C4-2B (cell line): ENCODE results near the gene BHLHA15.

Experiments
- ZFX ChIP-seq: fragments of 450-650 bp; IDR thresholded peaks from 2 replicates; pipeline ENCODE4 v1.6.1; 2017
- TF ChIP-seq, protein P1 (sequence below): fragments of 450-650 bp; conservative IDR thresholded peaks from 2 replicates; pipeline ENCODE4 v1.5.1; 2017; ENCODE audit warnings: mild to moderate bottlenecking

DNA sequence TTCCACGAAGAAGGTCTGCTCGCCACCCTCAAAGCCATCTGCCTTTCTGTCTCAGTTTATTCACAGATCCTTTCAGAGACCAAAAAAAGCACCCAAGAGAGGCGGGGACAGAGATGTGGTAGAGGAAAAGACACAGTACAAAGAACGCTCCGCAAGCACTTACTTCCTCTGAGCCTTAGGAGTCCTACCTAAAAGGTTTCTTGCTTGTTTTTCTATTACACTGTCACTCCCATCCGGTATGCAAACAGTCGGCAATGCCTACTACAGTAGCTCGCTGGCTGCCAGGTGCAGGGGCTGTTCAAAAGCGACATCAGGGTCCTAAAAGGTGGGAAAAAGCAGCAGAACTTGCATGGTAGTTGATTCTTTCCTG is 40.0 kb downstream of the BHLHA15 start:
- TF ChIP-seq, protein P1, sequence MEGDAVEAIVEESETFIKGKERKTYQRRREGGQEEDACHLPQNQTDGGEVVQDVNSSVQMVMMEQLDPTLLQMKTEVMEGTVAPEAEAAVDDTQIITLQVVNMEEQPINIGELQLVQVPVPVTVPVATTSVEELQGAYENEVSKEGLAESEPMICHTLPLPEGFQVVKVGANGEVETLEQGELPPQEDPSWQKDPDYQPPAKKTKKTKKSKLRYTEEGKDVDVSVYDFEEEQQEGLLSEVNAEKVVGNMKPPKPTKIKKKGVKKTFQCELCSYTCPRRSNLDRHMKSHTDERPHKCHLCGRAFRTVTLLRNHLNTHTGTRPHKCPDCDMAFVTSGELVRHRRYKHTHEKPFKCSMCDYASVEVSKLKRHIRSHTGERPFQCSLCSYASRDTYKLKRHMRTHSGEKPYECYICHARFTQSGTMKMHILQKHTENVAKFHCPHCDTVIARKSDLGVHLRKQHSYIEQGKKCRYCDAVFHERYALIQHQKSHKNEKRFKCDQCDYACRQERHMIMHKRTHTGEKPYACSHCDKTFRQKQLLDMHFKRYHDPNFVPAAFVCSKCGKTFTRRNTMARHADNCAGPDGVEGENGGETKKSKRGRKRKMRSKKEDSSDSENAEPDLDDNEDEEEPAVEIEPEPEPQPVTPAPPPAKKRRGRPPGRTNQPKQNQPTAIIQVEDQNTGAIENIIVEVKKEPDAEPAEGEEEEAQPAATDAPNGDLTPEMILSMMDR: no peak
- no peak for TF ChIP-seq ZFX
